Fibroblast of skin of left quadriceps (primary cell): ENCODE measurements around the gene AGAP1.

Source experiments
- DNase-seq, 2 experiments: peaks; one replicate each; pipeline ENCODE4 v3.0.0-alpha.2; 2013; ENCODE audit warnings: low read depth in 2 of 2

AGAP1 gene

DNA sequence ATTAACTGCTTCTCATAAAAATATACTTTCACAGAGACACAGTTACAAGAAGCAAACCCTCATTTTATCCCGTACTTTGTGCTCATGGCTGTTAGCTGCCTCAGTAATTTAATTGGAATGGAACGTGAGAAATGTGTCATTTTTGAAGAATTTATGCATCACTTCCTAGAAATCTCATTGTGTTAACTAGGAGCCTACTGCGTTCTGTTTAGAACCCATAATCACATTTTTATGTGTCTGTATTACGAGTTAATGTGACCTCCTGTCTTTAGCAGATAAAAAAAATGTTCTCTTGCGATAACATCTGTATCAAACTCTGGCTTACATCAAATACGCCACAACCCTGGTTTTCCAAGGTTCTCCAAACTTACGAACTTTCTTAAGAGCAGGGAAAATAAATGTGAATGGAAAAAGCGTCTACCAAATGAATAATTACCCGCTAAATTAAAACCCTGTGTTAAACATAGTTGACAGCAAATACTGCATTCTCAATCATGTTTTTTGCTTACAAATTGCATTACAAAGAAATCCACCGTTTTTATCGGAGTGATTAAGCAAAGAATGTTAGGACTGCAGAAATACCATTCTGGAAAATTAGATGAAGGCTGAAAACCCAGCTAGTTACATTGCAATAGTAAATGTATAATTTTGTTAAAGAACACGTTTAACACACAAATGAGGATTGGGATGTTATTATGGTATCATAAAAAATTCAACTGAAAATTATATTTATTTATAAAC is 686.4 kb downstream of the AGAP1 start:
- peak; percentile 53 to 55 for DNase-seq

DNA sequence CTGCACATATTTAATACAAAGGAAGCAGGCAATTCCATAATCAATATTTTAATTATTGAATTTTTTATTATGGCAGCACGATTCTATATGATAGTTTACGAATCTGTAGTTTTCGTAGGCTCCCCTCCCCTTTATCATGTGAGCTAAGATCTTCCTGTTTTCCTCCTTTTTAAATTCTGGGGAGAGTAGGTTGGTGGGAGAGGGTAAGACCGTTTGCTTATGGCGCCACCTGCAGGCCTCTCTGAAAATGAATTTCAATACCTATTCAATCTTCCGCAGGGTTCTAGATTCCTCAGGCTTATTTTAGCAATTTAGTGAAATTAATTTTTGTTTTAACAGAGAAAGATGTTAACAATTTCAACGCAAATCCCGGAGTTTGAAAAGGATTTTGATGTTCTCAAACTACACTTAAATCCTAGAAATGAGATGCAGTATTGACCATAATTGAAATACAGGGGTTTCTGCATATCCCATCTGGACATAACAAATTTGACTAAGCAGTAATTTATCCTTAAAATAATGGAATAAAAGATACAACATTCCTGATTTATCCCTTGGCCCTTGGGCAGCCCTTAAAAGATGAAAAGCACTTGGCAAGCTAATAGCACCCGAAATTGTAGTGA is 687.1 kb downstream of the AGAP1 start:
- DNase-seq: peak in 1 of 2 experiments; percentile 39
